Muscle of arm (tissue), 12 donors: Measurements from ENCODE around the gene CMTR1. TPM values are rescaled to one million over a fixed set of nuclear protein-coding genes. Genes with fewer than 3 reads are reported as not detected.
"Not testable (repeated sequence)": the region's sequence is repeated elsewhere in the genome, so short reads cannot be mapped to it uniquely, and the experiment has no call there.

Source experiments
- DNase-seq: peaks from one replicate; pipeline ENCODE4 v3.0.0-alpha.2; 2013
- polyA plus RNA-seq, 12 donors: library from polyadenylated mRNA; unstranded; fragments of 120-200 nt; gene quantifications; one replicate each; pipeline ENCODE4 v1.2.1, GENCODE V29; 2013; ENCODE audit not compliant: insufficient read length in 12 of 12

Gene CMTR1
- polyA plus RNA-seq, 12 donors = 28.3 to 43.5 (median 30.3) TPM; not detected in 1

- no peak for DNase-seq
Observed at GRCh38 chr6:37426945-37427510, 6.0 kb upstream of the CMTR1 start.

GRCh38 chr6:37429352-37429750, 3.7 kb upstream of the CMTR1 start:
- DNase-seq = no peak

GRCh38 chr6:37432590-37432915, 468 bp upstream of the CMTR1 start:
- no peak for DNase-seq

- DNase-seq = no peak
Observed at GRCh38 chr6:37433657-37434271, 743 bp downstream of the CMTR1 start.

GRCh38 chr6:37435373-37435772, 2.4 kb downstream of the CMTR1 start:
- DNase-seq = no peak

- no peak for DNase-seq
Observed at GRCh38 chr6:37435816-37436215, 2.8 kb downstream of the CMTR1 start.

- DNase-seq = no peak
Observed at GRCh38 chr6:37438930-37439329, 5.9 kb downstream of the CMTR1 start.

- DNase-seq = no peak
Observed at GRCh38 chr6:37441651-37442050, 8.6 kb downstream of the CMTR1 start.

- no peak for DNase-seq
Observed at GRCh38 chr6:37442416-37443215, 9.6 kb downstream of the CMTR1 start.

- DNase-seq = not testable (repeated sequence)
Observed at GRCh38 chr6:37443216-37443542, 10.2 kb downstream of the CMTR1 start.

- no peak for DNase-seq
Observed at GRCh38 chr6:37449984-37450383, 17.0 kb downstream of the CMTR1 start.

GRCh38 chr6:37451441-37452193, 18.6 kb downstream of the CMTR1 start:
- no peak for DNase-seq

- no peak for DNase-seq
Observed at GRCh38 chr6:37452522-37452921, 19.5 kb downstream of the CMTR1 start.

- DNase-seq = no peak
Observed at GRCh38 chr6:37454420-37455140, 21.6 kb downstream of the CMTR1 start.

- DNase-seq = no peak
Observed at GRCh38 chr6:37456126-37456525, 23.1 kb downstream of the CMTR1 start.

GRCh38 chr6:37456816-37457560, 24.0 kb downstream of the CMTR1 start:
- DNase-seq = no peak

GRCh38 chr6:37459981-37460800, 27.2 kb downstream of the CMTR1 start:
- DNase-seq = no peak

- no peak for DNase-seq
Observed at GRCh38 chr6:37460805-37461204, 27.8 kb downstream of the CMTR1 start.

GRCh38 chr6:37463110-37463509, 30.1 kb downstream of the CMTR1 start:
- DNase-seq = no peak

- DNase-seq = no peak
Observed at GRCh38 chr6:37467718-37468117, 34.7 kb downstream of the CMTR1 start.
